IMR-90 (cell line): Measurements from ENCODE around the gene MEN1. TPM values are rescaled to one million over a fixed set of nuclear protein-coding genes. Genes with fewer than 3 reads are reported as not detected.
A peak's percentile ranks its signal among the peaks of the same experiment; 100 is the strongest.

Source experiments
- ATAC-seq: fragments of 200-7000 bp; cut with Tn5 transposase; 2 replicates; pipeline ENCODE4 v1.9.1; 2020; ENCODE audit warnings: low read depth, mild to moderate bottlenecking, moderate library complexity
- BruUV-seq: library from RNA; stranded (reverse); fragments of 400-500 nt; replicated peaks from 2 replicates; lab custom pipeline; 2021; lab: Mats Ljungman, UMichigan
- CTCF ChIA-PET: fragments of 300-600 bp; formaldehyde crosslinking; extraction: SDS; loops from one replicate; lab custom pipeline; 2021; ENCODE audit warnings: antibody characterized with exemption; lab: Yijun Ruan, JAX
- POLR2A ChIA-PET: fragments of 300-600 bp; sonication (Branson Sonifier 250); formaldehyde crosslinking; loops from one replicate; lab custom pipeline; 2022; ENCODE audit warnings: antibody characterized with exemption; ENCODE audit not compliant: unreplicated experiment; lab: Charles Lee
- DNase-seq: peaks from one replicate; pipeline ENCODE4 v3.0.0; 2013
- H2AFZ ChIP-seq: replicated peaks from 2 replicates; pipeline ENCODE3; 2013; ENCODE audit warnings: low read length, mild to moderate bottlenecking; ENCODE audit not compliant: poor library complexity
- H2AK5ac ChIP-seq: 2 replicates; pipeline ENCODE4 v1.6.1; 2013; ENCODE audit warnings: low read depth, low read length, inconsistent platforms
- H2AK9ac ChIP-seq: replicated peaks from 2 replicates; pipeline ENCODE3; 2013; ENCODE audit warnings: mild to moderate bottlenecking, low read depth, low read length, moderate library complexity; ENCODE audit not compliant: poor library complexity
- H2BK120ac ChIP-seq: 2 replicates; pipeline ENCODE4 v1.6.1; 2013; ENCODE audit warnings: low read depth, low read length, inconsistent platforms
- H2BK15ac ChIP-seq: 3 replicates; pipeline ENCODE4 v1.6.1; 2013; ENCODE audit warnings: low read depth, low read length, inconsistent platforms
- H2BK20ac ChIP-seq: 2 replicates; pipeline ENCODE4 v1.6.1; 2013; ENCODE audit warnings: low read depth, mild to moderate bottlenecking, inconsistent platforms, low read length, moderate library complexity
- H2BK5ac ChIP-seq: 2 replicates; pipeline ENCODE4 v1.6.1; 2013; ENCODE audit warnings: mild to moderate bottlenecking, low read depth, low read length, inconsistent platforms; ENCODE audit not compliant: poor library complexity, severe bottlenecking
- H3K14ac ChIP-seq: replicated peaks from 2 replicates; pipeline ENCODE4 v1.6.1; 2013; ENCODE audit warnings: low read depth, low read length, inconsistent platforms
- H3K18ac ChIP-seq: 2 replicates; pipeline ENCODE4 v1.6.1; 2013; ENCODE audit warnings: low read depth, low read length, control low read depth
- H3K23ac ChIP-seq: 2 replicates; pipeline ENCODE4 v1.6.1; 2013; ENCODE audit warnings: low read depth, low read length, inconsistent platforms
- H3K27ac ChIP-seq: 2 replicates; pipeline ENCODE4 v1.5.1; 2013; ENCODE audit warnings: mild to moderate bottlenecking, control low read depth, low read length; ENCODE audit not compliant: insufficient read depth
- H3K27me3 ChIP-seq: 2 replicates; pipeline ENCODE4 v1.6.1; 2013; ENCODE audit warnings: low read length; ENCODE audit not compliant: control insufficient read depth, insufficient read depth
- H3K36me3 ChIP-seq: 2 replicates; pipeline ENCODE4 v1.6.1; 2013; ENCODE audit warnings: low read length, mixed read lengths; ENCODE audit not compliant: control insufficient read depth, insufficient read depth
- H3K4ac ChIP-seq: 2 replicates; pipeline ENCODE4 v1.6.1; 2013; ENCODE audit warnings: low read depth, low read length, inconsistent platforms
- H3K4me1 ChIP-seq: 2 replicates; pipeline ENCODE4 v1.6.1; 2013; ENCODE audit warnings: low read length, mixed read lengths; ENCODE audit not compliant: control insufficient read depth, insufficient read depth
- H3K4me2 ChIP-seq: 2 replicates; pipeline ENCODE4 v1.6.1; 2013; ENCODE audit warnings: low read depth, mild to moderate bottlenecking, control low read depth, low read length, moderate library complexity
- H3K4me3 ChIP-seq: 2 replicates; pipeline ENCODE4 v1.5.1; 2013; ENCODE audit warnings: low read depth, mild to moderate bottlenecking, control low read depth, low read length, moderate library complexity; ENCODE audit not compliant: insufficient read depth
- H3K56ac ChIP-seq: 2 replicates; pipeline ENCODE4 v1.6.1; 2013; ENCODE audit warnings: low read length, inconsistent platforms; ENCODE audit not compliant: insufficient read depth; ENCODE audit errors: extremely low read depth
- H3K79me1 ChIP-seq, 2 experiments: 2 replicates each; pipeline ENCODE4 v1.6.1; 2013; ENCODE audit warnings: low read length in 2 of 2, inconsistent platforms in 1 of 2, low read depth in 1 of 2
- H3K9ac ChIP-seq: 2 replicates; pipeline ENCODE4 v1.6.1; 2013; ENCODE audit warnings: low read depth, low read length, control low read depth
- H3K9me1 ChIP-seq: 2 replicates; pipeline ENCODE4 v1.6.1; 2013; ENCODE audit warnings: low read length, inconsistent platforms; ENCODE audit not compliant: insufficient read depth
- H3K9me3 ChIP-seq: 2 replicates; pipeline ENCODE4 v1.6.1; 2013; ENCODE audit warnings: low read length; ENCODE audit not compliant: control insufficient read depth, insufficient read depth
- H4K20me1 ChIP-seq: 2 replicates; pipeline ENCODE4 v1.6.1; 2013; ENCODE audit warnings: low read length, inconsistent platforms; ENCODE audit not compliant: insufficient read depth
- H4K5ac ChIP-seq: 2 replicates; pipeline ENCODE4 v1.6.1; 2013; ENCODE audit warnings: mild to moderate bottlenecking, low read depth, low read length, control low read depth
- H4K8ac ChIP-seq, 2 experiments: 2 replicates each; pipeline ENCODE4 v1.6.1; 2013; ENCODE audit warnings: low read depth in 2 of 2, low read length in 2 of 2, control low read depth in 1 of 2, inconsistent platforms in 1 of 2
- H4K91ac ChIP-seq: 2 replicates; pipeline ENCODE4 v1.6.1; 2013; ENCODE audit warnings: low read depth, low read length, inconsistent platforms; ENCODE audit not compliant: insufficient read depth
- CEBPB ChIP-seq: IDR thresholded peaks from 2 replicates; pipeline ENCODE4 v1.6.1; 2012; ENCODE audit warnings: low read depth, low read length, improper control_type of control experiment
- CHD1 ChIP-seq: IDR thresholded peaks from 2 replicates; pipeline ENCODE4 v1.6.1; 2012; ENCODE audit warnings: low read depth, low read length, improper control_type of control experiment
- MAZ ChIP-seq: IDR thresholded peaks from 2 replicates; pipeline ENCODE4 v1.6.1; 2012; ENCODE audit warnings: low read depth, mild to moderate bottlenecking, low read length, improper control_type of control experiment, moderate library complexity, borderline replicate concordance
- RFX5 ChIP-seq: IDR thresholded peaks from 2 replicates; pipeline ENCODE4 v1.8.0; 2012; ENCODE audit warnings: low read depth, mild to moderate bottlenecking, low read length, moderate library complexity
- WGBS, 2 experiments: methylation state at CpG; one replicate each; pipeline versions ENCODE4 v1.1.5 to v1.1.7; 2013; ENCODE audit warnings: missing lambda C conversion rate in 2 of 2; ENCODE audit not compliant: insufficient read length in 1 of 2; ENCODE audit errors: extremely low coverage in 2 of 2; 5-methylcytosine and 5-hydroxymethylcytosine counted together
- dilution Hi-C: fragments of 300-500 bp; cut with HindIII; formaldehyde crosslinking; loops from one replicate; pipeline ENCODE4 v1.14.3; 2018; ENCODE audit warnings: low sequenced_read_pairs; ENCODE audit not compliant: unreplicated experiment
- in situ Hi-C: fragments of 300-500 bp; cut with MboI; formaldehyde crosslinking; loops from 3 replicates; pipeline ENCODE4 v1.14.3; 2019; ENCODE audit warnings: low sequenced_read_pairs, inconsistent platforms, mixed read lengths
- intact Hi-C: fragments of 100-400 bp; cut with micrococcal nuclease; formaldehyde crosslinking; loops from 2 replicates; pipeline ENCODE4 v1.10.0; 2022
- polyA plus RNA-seq, 3 experiments: library from polyadenylated mRNA; depleted of rRNA; stranded (reverse); fragments of >200 nt; gene quantifications; 2 replicates each; pipeline ENCODE4 v1.2.3, GENCODE V29; 2012; ENCODE audit warnings: low replicate concordance in 1 of 3
- total RNA-seq: library from RNA; depleted of rRNA; stranded (reverse); fragments of >200 nt; gene quantifications from 2 replicates; pipeline ENCODE4 v1.2.3, GENCODE V29; 2012

Gene MEN1
- total and polyA plus RNA-seq, 2 of the 4 experiments (the other 2 are of a cell fraction), result 8.8 to 35.7 TPM

GRCh38 chr11:64754919-64755662, 55.3 kb downstream of the MEN1 start:
- H3K4me2 ChIP-seq, result no peak overlapping the region
- no peak overlapping the region for H3K4me3 ChIP-seq
- 0 out of 2 replicates have a peak, but pooled peaks cover 1% of the 10 kb centered on the region for H3K9me1 ChIP-seq
- no peak for ATAC-seq
- ChIA-PET CTCF (no interaction called here), POLR2A (no interaction called here)
- H3K79me1 ChIP-seq, result no peaks in the 10 kb centered on the region
- H2BK120ac ChIP-seq, result no peak overlapping the region
- no peak overlapping the region for H4K5ac ChIP-seq
- dilution Hi-C loops, result no loop called here
- DNase-seq, result no peak
- no peak overlapping the region for H3K18ac ChIP-seq
- H3K27ac ChIP-seq, result no peak overlapping the region
- TF ChIP-seq CHD1 (no peak), RFX5 (no peak), MAZ (no peak), CEBPB (no peak)
- H3K4ac ChIP-seq, result no peak overlapping the region
- no peaks in the 10 kb centered on the region for H3K9me3 ChIP-seq
- H2AFZ ChIP-seq, result no peak overlapping the region
- H2AK9ac ChIP-seq, result peak overlapping the region; percentile 24
- H3K36me3 ChIP-seq, result no peaks in the 10 kb centered on the region
- no peak overlapping the region for H2BK5ac ChIP-seq
- H4K20me1 ChIP-seq, result peaks cover 5% of the 10 kb centered on the region
- H3K27me3 ChIP-seq, result no peaks in the 10 kb centered on the region
- no peak overlapping the region for H4K8ac ChIP-seq
- no peak overlapping the region for H2AK5ac ChIP-seq
- BruUV-seq, result no TSS peak
- no peak overlapping the region for H3K56ac ChIP-seq
- in situ Hi-C loops, result no loop called here
- H3K9ac ChIP-seq, result no peak overlapping the region
- intact Hi-C loops, result no loop called here
- H3K23ac ChIP-seq, result no peak overlapping the region
- peaks cover 1% of the 10 kb centered on the region; the same call in 1 of the 2 replicates for H3K4me1 ChIP-seq
- H3K14ac ChIP-seq, result no peak overlapping the region
- H2BK20ac ChIP-seq, result no peak overlapping the region
- H2BK15ac ChIP-seq, result no peak overlapping the region
- no peak overlapping the region for H4K91ac ChIP-seq
- WGBS, 2 experiments, result 92% methylated on average over 8 of the region's 21 CpGs; no CpG with 5 or more reads in 1 of the 2 experiments
